KOPT-K1 (cell line): Measurements from ENCODE around the gene CDKAL1.
"Not testable (repeated sequence)": the region's sequence is repeated elsewhere in the genome, so short reads cannot be mapped to it uniquely, and the experiment has no call there.

Experiments used
- H3K27ac ChIP-seq: fragments of 200-600 bp; sonication (generic); 2 replicates; pipeline ENCODE4 v1.5.1; 2016; ENCODE audit warnings: antibody characterized with exemption, mild to moderate bottlenecking, low read depth, low read length; ENCODE audit not compliant: poor library complexity, severe bottlenecking
- H3K36me3 ChIP-seq: fragments of 200-600 bp; sonication (generic); 2 replicates; pipeline ENCODE4 v1.5.1; 2017; ENCODE audit warnings: antibody characterized with exemption, mild to moderate bottlenecking, low read length, moderate library complexity; ENCODE audit not compliant: insufficient read depth
- H3K9me3 ChIP-seq: fragments of 200-600 bp; sonication (generic); 2 replicates; pipeline ENCODE4 v1.5.1; 2017; ENCODE audit warnings: antibody characterized with exemption, low read length, mild to moderate bottlenecking; ENCODE audit not compliant: insufficient read depth, poor library complexity, severe bottlenecking

CDKAL1 gene

DNA sequence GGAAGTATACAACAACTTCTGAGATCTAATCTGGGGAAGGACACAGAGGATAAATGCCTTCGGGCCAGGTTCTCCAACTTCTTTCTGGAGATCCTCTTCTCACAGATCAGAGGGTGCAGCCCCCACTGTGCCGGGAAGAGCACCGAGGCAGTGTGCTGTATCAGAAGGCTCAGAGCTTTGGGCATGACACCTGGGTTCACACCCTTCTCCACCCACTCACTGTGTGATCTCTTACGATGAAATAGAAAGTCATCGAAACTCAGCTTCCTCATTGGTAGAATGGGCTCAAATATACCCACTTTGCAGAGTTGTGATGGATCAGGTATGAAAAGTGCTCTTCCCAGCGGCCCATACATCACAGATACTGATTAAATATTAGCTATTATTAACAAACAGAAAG is 711.8 kb downstream of the CDKAL1 start:
- Histone ChIP-seq H3K9me3 (no peaks in the 10 kb centered on the region), H3K36me3 (no peaks in the 10 kb centered on the region), H3K27ac (no peak overlapping the region)

DNA sequence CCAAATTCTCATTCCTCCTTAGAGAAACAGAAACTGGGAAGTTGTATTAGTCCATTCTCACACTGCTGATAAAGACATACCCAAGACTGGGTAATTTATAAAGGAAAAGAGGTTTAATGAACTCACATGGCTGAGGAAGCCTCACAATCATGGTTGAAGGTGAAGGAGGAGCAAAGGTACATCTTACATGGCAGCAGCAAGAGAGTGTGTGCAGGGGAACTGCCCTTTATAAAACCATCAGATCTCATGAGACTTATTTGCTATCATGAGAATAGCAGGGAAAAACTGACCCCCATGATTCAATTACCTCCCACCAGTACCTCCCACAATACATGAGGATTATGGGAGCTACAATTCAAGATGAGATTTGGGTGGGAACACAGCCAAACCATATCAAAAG is 720.2 kb downstream of the CDKAL1 start:
- not testable (repeated sequence) for H3K9me3 ChIP-seq, H3K27ac ChIP-seq, H3K36me3 ChIP-seq

DNA sequence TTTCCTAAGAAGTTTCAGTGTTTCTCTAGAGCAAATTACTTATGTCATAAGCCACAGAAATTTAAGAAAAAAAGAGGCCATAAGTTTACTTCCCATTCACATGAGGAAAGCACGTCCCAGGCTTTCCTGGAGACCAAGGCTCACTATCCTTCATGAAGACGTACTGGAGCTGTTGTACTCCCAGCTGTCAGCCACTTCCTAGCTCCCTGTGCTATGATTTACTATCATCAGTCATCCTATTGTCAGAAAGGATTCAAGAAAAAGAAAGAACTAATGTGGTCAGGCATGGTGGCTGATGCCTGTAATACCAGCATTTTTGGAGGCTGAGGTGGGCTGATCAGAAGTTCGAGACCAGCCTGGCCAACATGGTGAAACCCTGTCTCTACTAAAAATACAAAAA is 721.9 kb downstream of the CDKAL1 start:
- Histone ChIP-seq H3K36me3 (no peaks in the 10 kb centered on the region), H3K27ac (no peak overlapping the region), H3K9me3 (peaks cover 5% of the 10 kb centered on the region)

DNA sequence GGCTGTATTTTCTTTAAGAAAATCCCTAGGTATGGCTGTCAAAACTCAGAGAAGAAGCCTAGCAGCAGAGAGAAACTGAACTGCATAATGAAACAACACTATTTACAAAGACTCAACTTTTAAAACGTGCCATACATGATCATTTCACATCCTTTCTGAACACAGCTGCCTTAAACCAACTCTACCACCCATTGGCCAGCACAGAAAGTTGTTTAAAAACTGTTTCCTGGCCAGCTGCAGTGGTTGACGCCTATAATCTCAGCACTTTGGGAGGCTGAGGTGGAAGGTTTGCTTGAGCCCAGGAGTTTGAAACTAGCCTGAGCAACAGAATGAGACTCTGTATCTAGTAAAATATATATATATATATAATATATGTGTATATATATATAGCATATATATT is 722.9 kb downstream of the CDKAL1 start:
- H3K9me3 ChIP-seq: peaks cover 5% of the 10 kb centered on the region
- no peaks in the 10 kb centered on the region for H3K36me3 ChIP-seq
- no peak overlapping the region for H3K27ac ChIP-seq

DNA sequence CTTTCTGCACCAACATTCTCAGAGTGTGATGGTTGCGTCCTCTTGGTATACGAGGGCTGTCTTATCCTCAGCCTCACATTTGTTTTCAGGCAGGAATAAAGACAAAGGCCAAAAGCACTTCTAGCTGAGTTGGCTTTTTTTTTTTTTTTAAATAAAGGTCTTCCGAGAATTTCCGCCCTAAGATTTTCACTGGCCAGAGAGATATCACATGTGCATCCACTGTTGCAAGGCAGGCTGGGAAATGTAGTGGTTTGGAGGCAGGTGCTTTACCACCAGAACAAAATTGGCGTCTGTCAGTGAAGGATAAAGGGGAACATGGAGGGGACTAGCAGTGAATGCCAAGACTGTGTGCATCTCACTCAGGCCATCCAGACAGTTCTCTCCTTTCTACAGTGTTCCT is 724.4 kb downstream of the CDKAL1 start:
- H3K36me3 ChIP-seq: no peaks in the 10 kb centered on the region
- no peak overlapping the region for H3K27ac ChIP-seq
- H3K9me3 ChIP-seq: peaks cover 5% of the 10 kb centered on the region

DNA sequence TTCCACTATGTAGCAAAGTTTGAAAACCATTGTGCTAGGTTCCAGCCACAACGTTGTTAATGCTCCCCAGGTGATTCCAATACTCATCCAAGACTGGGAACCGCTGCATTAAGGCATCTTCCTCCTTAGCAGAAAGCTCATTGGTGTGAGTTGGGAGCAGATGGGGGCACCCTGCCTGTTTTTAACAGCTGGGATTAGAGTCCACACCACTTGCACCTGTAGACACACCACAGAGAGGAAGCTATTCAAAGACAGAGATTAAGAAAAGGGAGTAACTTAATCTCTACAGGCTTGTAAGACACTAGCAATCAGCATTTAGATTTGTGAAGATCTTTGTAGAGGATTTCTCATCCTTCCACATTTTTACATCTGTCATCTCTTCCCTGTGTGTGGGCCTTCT is 725.4 kb downstream of the CDKAL1 start:
- Histone ChIP-seq H3K27ac (no peak overlapping the region), H3K36me3 (no peaks in the 10 kb centered on the region)

DNA sequence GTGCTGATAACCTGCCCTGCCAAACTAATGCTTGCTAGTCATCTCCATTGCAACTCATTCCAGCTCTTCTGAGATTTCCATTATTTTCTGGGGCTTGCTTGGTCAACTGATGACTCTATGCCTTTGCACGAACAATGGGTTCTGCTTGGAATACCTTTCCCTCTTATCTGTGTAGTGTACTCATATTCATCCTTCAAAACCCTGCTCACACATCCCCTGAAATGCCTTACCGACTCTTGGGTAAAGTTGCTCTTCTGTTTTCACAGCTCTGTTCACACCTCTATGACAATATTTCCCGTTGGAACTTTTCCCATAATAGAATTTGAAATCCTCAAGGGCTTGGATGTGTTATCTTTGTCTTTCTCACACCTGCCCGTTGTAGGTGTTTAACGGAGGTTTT is 728.2 kb downstream of the CDKAL1 start:
- no peaks in the 10 kb centered on the region for H3K36me3 ChIP-seq
- H3K27ac ChIP-seq: no peak overlapping the region
- no peaks in the 10 kb centered on the region for H3K9me3 ChIP-seq

More for the DNA sequence above, 725.4 kb downstream of the CDKAL1 start:
- H3K9me3 ChIP-seq: peaks cover 5% of the 10 kb centered on the region

DNA sequence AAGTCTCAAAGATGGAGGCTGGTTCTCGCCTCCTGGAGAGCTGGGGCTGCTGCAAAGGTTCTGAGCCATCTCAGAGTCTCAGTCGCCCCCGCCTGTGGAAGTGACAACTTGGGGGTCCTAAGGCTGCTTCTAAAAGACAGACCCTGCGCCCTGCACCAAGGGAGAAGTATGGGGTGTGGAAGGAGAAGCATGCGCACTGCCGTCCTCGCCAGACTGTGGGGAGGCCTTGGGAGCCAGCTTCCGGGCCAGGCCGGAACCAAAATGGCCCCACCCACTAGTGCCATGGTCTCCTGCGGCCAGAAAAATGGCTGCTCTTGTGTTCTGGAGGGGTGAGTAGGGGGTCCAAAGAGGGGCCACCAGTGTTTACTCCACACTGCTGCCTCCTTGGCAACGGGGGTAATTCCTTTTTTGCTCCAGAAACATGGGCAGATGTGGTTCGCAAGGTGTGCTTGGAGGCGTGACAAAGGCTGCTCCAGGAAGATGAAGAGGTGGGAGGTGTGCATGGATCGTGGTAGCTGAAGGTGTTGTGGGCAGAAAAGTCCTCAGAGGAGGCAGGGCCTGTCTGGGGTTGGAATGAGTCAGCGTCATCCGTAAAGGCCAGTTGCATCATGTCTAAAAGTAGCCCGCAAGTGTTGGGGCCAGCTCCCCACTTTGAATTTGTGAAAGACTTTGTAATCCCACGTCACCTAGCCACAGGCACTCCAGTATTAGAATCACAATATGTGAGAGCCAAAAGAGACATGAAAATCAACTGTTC is 729.5 kb downstream of the CDKAL1 start:
- no peaks in the 10 kb centered on the region for H3K9me3 ChIP-seq
- no peak overlapping the region for H3K27ac ChIP-seq
- H3K36me3 ChIP-seq: no peaks in the 10 kb centered on the region

DNA sequence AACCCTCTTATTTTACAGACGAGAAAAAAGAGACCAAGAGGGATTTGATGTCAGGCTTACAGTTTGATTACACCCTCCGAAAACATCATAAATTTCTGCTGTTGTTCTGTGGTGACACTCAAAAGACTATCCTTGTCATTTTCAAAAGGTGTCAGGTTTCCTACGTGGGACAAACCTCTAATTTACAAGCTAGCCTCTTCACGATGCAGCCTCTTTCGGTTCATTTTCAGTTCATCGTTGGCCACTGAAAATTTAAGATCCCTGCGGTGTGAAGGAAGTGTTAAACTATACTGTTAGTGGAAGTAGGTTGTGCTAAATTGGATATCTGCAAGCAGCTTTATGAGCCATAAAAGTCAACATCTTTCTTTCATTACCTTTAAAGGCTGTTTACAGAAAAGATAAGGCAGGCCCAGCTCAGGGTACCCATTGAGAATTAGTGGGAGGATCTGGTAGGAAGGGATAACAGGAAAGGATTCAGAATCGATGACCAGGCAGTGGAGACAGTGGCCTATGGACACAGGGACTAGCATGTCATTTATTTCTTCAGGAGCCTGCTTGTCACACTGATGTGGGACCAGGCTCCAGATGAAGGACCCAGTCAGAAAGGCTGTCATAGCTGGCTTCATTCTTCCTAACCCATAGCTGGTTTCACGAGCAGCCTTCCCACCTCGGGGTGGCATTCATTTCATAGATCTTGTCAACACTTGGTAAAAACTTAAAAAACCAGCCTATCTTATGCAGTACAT is 730.2 kb downstream of the CDKAL1 start:
- H3K9me3 ChIP-seq: no peaks in the 10 kb centered on the region
- H3K36me3 ChIP-seq: no peaks in the 10 kb centered on the region
- H3K27ac ChIP-seq: no peak overlapping the region

DNA sequence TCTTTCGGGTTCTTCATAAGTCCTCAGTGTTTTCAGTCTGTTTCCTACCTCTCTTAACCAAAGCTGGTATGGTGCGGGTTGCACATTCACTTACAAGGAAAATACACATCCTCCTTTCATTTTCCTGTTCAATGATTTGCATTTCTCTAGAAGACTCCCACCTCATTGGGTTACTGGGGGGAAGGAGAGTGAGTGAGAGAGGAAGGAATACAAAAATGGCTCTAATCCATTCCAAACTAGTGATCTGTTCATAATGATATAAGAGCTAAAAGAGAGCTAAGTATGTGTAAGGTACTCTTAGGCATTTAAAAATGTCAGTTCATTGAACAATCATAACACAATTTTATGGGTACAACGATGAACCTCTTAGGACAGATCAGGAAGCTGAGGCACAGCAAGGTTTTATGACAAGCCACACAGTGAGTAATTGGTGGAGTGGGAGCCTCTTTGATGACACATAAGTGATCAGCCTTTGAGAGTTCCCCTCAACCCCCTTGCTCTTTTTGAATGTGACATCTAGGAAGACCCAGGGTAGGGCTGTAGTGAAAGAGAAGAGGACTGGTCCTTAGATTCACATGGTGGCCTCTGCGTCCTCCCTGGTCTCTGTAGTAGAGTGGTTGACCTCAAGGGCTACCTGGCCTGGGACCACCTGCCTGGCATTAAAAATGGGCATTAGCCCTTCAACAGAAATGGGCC is 730.9 kb downstream of the CDKAL1 start:
- Histone ChIP-seq H3K27ac (no peak overlapping the region), H3K9me3 (no peaks in the 10 kb centered on the region), H3K36me3 (no peaks in the 10 kb centered on the region)

DNA sequence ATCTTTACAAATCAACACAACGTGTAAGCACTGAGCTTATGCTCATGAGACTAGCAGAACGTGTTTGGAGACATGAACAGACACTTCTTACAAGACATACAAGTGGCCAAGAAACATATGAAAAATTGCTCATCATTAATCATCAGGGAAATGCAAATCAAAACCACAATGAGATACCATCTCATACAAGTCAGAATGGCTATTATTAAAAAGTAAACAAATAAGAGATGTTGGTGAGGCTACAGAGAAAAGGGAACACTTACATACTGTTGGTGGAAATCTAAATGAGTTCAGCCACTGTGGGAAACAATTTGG is 731.4 kb downstream of the CDKAL1 start:
- Histone ChIP-seq H3K27ac (no peak overlapping the region), H3K9me3 (no peaks in the 10 kb centered on the region), H3K36me3 (no peaks in the 10 kb centered on the region)

DNA sequence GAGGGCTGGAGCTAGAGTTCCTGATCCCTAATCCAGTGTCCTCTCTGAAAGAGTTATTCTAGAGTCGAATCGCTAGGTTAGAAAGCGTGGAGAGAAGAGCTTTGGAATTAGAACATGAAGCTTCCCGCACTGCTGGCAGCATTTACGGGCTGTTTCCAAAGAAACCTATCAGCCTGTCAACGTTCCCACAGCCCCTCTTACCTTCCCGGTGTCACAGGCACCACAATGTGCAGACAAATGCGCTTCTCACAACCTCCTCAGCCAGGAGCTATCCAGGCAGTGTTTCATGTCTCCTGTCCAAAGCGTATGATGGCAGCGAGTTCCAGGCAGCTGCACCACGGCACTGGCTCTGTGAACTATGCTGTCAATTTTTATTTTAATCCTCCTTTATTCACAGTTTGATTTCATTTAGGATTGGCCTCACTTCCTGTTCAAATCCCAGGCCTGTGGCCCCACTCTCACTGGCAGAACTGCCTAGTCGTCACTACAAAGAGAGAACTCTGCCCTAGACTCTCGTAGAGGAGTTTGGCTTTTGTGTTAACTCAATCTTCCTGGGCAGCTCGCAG is 736.5 kb downstream of the CDKAL1 start:
- Histone ChIP-seq H3K9me3 (no peaks in the 10 kb centered on the region), H3K27ac (no peak overlapping the region), H3K36me3 (no peaks in the 10 kb centered on the region)

DNA sequence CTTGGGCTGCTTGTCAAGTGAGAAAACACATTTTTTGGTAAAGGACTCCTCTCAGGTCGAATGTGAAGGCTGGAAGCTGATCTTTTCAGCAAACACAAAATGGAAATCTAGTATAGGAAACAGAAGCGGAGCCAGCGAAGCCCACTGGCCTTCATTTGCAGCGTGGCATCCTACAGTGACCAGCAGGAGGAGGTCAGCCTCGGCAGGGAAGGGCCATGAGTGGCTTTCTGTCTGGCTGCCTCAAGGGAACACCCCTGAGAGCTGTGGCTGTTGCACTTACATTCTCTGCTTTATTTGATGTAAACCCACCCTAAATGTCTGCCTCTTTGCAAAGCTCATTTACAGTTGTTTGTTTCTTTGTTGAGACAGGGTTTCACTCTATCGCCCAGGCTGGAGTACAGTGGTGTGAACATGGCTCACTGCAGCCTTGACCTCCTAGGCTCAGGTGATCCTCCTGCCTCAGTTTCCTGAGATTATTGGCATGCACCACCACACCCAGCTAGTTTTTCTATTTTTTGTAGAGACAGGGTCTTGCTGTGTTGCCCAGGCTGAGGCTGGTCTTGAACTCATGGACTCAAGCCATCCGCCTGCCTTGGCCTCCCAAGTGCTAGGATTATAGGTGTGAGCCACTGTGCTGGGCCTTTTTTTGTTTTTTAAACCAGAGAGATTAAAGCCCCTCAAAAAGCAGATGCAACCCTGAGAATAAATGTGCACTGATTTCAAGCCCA is 737.3 kb downstream of the CDKAL1 start:
- Histone ChIP-seq H3K27ac (no peak overlapping the region), H3K36me3 (no peaks in the 10 kb centered on the region), H3K9me3 (no peaks in the 10 kb centered on the region)

DNA sequence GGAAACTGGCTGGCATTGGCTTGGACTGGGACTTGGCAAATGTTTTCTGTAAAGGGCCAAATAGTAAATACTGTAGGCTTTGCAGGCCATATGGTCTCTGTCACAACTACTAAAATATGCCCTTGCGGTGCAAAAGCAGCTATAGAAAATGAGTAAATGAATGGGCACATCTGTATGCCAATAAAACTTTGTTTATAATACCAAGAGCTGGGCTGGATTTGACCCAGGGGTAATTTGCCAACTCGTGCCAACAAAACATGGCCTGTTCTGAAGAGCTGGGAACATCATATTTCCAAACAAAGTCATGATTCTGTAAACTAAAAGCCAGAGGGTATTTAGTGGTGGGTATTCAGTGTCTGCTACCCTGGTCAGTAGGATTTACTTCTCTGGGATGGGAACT is 739.2 kb downstream of the CDKAL1 start:
- Histone ChIP-seq H3K36me3 (no peaks in the 10 kb centered on the region), H3K27ac (no peak overlapping the region), H3K9me3 (no peaks in the 10 kb centered on the region)

DNA sequence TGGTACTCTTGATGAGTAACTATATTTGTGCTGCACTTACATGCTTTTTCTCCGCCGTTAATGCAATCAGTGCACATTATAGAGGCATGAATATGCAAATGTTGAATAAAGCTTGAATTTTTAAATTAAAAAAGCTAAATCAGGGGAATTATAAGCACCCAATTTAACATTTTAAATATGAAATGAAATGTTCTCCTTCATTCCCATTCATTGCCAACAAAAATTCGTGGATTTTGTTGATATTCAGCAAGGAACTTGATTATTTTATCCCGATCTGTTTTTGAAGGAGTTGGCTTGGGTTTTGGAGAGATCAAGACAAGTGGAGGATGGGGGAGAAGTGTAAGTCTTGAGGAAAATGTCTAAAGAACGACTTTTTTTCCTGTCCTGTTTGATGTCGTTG is 740.6 kb downstream of the CDKAL1 start:
- no peaks in the 10 kb centered on the region for H3K9me3 ChIP-seq
- no peaks in the 10 kb centered on the region for H3K36me3 ChIP-seq
- H3K27ac ChIP-seq: no peak overlapping the region
